ENCODE measurements around the gene EPRS1.

- no peak for TF ChIP-seq RNF2 (IDR thresholded peaks at IDR 0.05)
- TF ChIP-seq CREBBP (IDR thresholded peaks at IDR 0.05; ENCODE audit: low read depth, low read length): no peak
- no peak for TF ChIP-seq EHMT2 (IDR thresholded peaks at IDR 0.05)
- no peak for TF ChIP-seq CTCF (IDR thresholded peaks at IDR 0.05 in 2 of 3, conservative IDR thresholded peaks at IDR 0.05 in 1 of 3; ENCODE audit: insufficient read depth in 2 of 3, low read depth in 1 of 3, low read length in 3 of 3)
- no peak for TF ChIP-seq SETDB1 (IDR thresholded peaks at IDR 0.05; ENCODE audit: low read length)
- no peak for TF ChIP-seq SREBF2 (CRISPR knock-in tag; IDR thresholded peaks at IDR 0.05)
- no peak for TF ChIP-seq JUND (IDR thresholded peaks at IDR 0.05; ENCODE audit: borderline replicate concordance, low read depth, low read length)
- TF ChIP-seq JUND (tag; IDR thresholded peaks at IDR 0.05; ENCODE audit: borderline replicate concordance, low read depth, low read length): no peak
- TF ChIP-seq EGR1 (conservative IDR thresholded peaks at IDR 0.05): no peak
- no peak for TF ChIP-seq ZNF384 (IDR thresholded peaks at IDR 0.05; ENCODE audit: low read depth, low read length)
These were observed 30.8 kb upstream of the EPRS1 start for GRCh38 chr1:220076861-220077762.
